Neural progenitor cell (in vitro differentiated cells): ENCODE results near the gene RNH1.

Source experiments
- CTCF ChIP-seq: fragments of 200-600 bp; sonication (generic); IDR thresholded peaks from 2 replicates; pipeline ENCODE4 v1.5.1; 2017; ENCODE audit warnings: antibody characterized with exemption, mild to moderate bottlenecking
- EZH2 ChIP-seq: fragments of 200-600 bp; sonication (generic); IDR thresholded peaks from 2 replicates; pipeline ENCODE4 v1.6.1; 2017; ENCODE audit warnings: antibody characterized with exemption, mild to moderate bottlenecking, moderate library complexity
- EZH2phosphoT487 ChIP-seq: fragments of 200-600 bp; sonication (generic); IDR thresholded peaks from 2 replicates; pipeline ENCODE4 v1.6.1; 2017; ENCODE audit warnings: antibody characterized with exemption

- TF ChIP-seq CTCF (no peak), EZH2 (no peak), EZH2phosphoT487 (no peak)
Measured at GRCh38 chr11:459511-460220, 47.4 kb downstream of the RNH1 start.
